H9 (cell line): ENCODE data around the gene DIP2A. TPM values are rescaled to one million over a fixed set of nuclear protein-coding genes. Genes with fewer than 3 reads are reported as not detected.

Source experiments
- DNase-seq: peaks from one replicate; pipeline ENCODE4 v3.0.0-alpha.2; 2017
- H2AFZ ChIP-seq: one replicate; pipeline ENCODE4 v1.6.1; 2013; ENCODE audit warnings: mild to moderate bottlenecking, low read length, control low read depth, moderate library complexity
- H2AK5ac ChIP-seq: 2 replicates; pipeline ENCODE4 v1.6.1; 2013; ENCODE audit warnings: low read length, control low read depth, mixed read lengths; ENCODE audit not compliant: insufficient read length
- H2BK120ac ChIP-seq: one replicate; pipeline ENCODE4 v1.6.1; 2013; ENCODE audit warnings: low read depth, mild to moderate bottlenecking, low read length, control low read depth, inconsistent platforms; ENCODE audit not compliant: poor library complexity, severe bottlenecking
- H2BK12ac ChIP-seq: 2 replicates; pipeline ENCODE4 v1.6.1; 2013; ENCODE audit warnings: low read length, control low read depth, mixed read lengths, low read depth; ENCODE audit not compliant: insufficient read length
- H2BK15ac ChIP-seq: 2 replicates; pipeline ENCODE4 v1.6.1; 2013; ENCODE audit warnings: low read depth, low read length, control low read depth
- H2BK20ac ChIP-seq: one replicate; pipeline ENCODE4 v1.6.1; 2013; ENCODE audit warnings: low read depth, mild to moderate bottlenecking, low read length, control low read depth, inconsistent platforms; ENCODE audit not compliant: poor library complexity, severe bottlenecking
- H2BK5ac ChIP-seq: 2 replicates; pipeline ENCODE4 v1.6.1; 2013; ENCODE audit warnings: low read length, control low read depth, mixed read lengths; ENCODE audit not compliant: insufficient read length
- H3K14ac ChIP-seq: 2 replicates; pipeline ENCODE4 v1.6.1; 2013; ENCODE audit warnings: low read length, control low read depth; ENCODE audit not compliant: insufficient read depth
- H3K18ac ChIP-seq: 2 replicates; pipeline ENCODE4 v1.6.1; 2013; ENCODE audit warnings: low read depth, mild to moderate bottlenecking, mixed read lengths, low read length, control low read depth; ENCODE audit not compliant: insufficient read length
- H3K23ac ChIP-seq: 2 replicates; pipeline ENCODE4 v1.6.1; 2013; ENCODE audit warnings: low read length, control low read depth, mixed read lengths, low read depth; ENCODE audit not compliant: insufficient read length
- H3K23me2 ChIP-seq: 2 replicates; pipeline ENCODE4 v1.6.1; 2013; ENCODE audit warnings: low read depth, mild to moderate bottlenecking, mixed read lengths, low read length, control low read depth; ENCODE audit not compliant: insufficient read length, poor library complexity, severe bottlenecking
- H3K27ac ChIP-seq: 2 replicates; pipeline ENCODE4 v1.5.1; 2013; ENCODE audit warnings: low read length, control low read depth, mixed read lengths, low read depth; ENCODE audit not compliant: insufficient read length
- H3K27me3 ChIP-seq: 2 replicates; pipeline ENCODE4 v1.6.1; 2013; ENCODE audit warnings: low read length, control low read depth, inconsistent platforms; ENCODE audit not compliant: insufficient read depth
- H3K4ac ChIP-seq: 2 replicates; pipeline ENCODE4 v1.6.1; 2013; ENCODE audit warnings: low read depth, mild to moderate bottlenecking, control low read depth, inconsistent platforms, low read length, moderate library complexity
- H3K4me1 ChIP-seq: 2 replicates; pipeline ENCODE4 v1.6.1; 2013; ENCODE audit warnings: low read length, control low read depth, inconsistent platforms; ENCODE audit not compliant: insufficient read depth
- H3K4me2 ChIP-seq: 2 replicates; pipeline ENCODE4 v1.6.1; 2013; ENCODE audit warnings: low read length, control low read depth, mixed read lengths; ENCODE audit not compliant: insufficient read length, insufficient read depth
- H3K56ac ChIP-seq: 2 replicates; pipeline ENCODE4 v1.6.1; 2013; ENCODE audit warnings: low read depth, mild to moderate bottlenecking, mixed read lengths, low read length, control low read depth; ENCODE audit not compliant: insufficient read length
- H3K79me1 ChIP-seq: 2 replicates; pipeline ENCODE4 v1.6.1; 2013; ENCODE audit warnings: low read depth, mild to moderate bottlenecking, moderate library complexity, low read length, control low read depth, inconsistent platforms; ENCODE audit not compliant: insufficient read depth, poor library complexity, severe bottlenecking
- H3K79me2 ChIP-seq: 2 replicates; pipeline ENCODE4 v1.6.1; 2013; ENCODE audit warnings: low read length, control low read depth, inconsistent platforms; ENCODE audit not compliant: insufficient read depth
- H3K9ac ChIP-seq: 2 replicates; pipeline ENCODE4 v1.6.1; 2013; ENCODE audit warnings: low read length, control low read depth, mixed read lengths; ENCODE audit not compliant: insufficient read length; ENCODE audit errors: extremely low read depth
- H3K9me3 ChIP-seq: one replicate; pipeline ENCODE4 v1.6.1; 2013; ENCODE audit warnings: low read depth, low read length, inconsistent platforms; ENCODE audit not compliant: control insufficient read depth
- H3T11ph ChIP-seq: one replicate; pipeline ENCODE4 v1.6.1; 2013; ENCODE audit warnings: mild to moderate bottlenecking, low read length, control low read depth, inconsistent platforms
- H4K20me1 ChIP-seq: one replicate; pipeline ENCODE4 v1.6.1; 2013; ENCODE audit not compliant: control insufficient read depth, insufficient read length, insufficient read depth
- H4K5ac ChIP-seq: 2 replicates; pipeline ENCODE4 v1.6.1; 2013; ENCODE audit warnings: low read depth, mild to moderate bottlenecking, mixed read lengths, low read length, control low read depth; ENCODE audit not compliant: insufficient read length
- H4K8ac ChIP-seq: replicated peaks from 2 replicates; pipeline ENCODE4 v1.6.1; 2013; ENCODE audit warnings: low read length, control low read depth, mixed read lengths, low read depth; ENCODE audit not compliant: insufficient read length
- H4K91ac ChIP-seq: 2 replicates; pipeline ENCODE4 v1.6.1; 2013; ENCODE audit warnings: low read depth, mild to moderate bottlenecking, moderate library complexity, mixed read lengths, low read length, control low read depth; ENCODE audit not compliant: insufficient read length
- H3K27ac Mint-ChIP-seq, 3 experiments: 2 replicates in 2 of 3; 3 replicates in 1 of 3; pipeline ENCODE4 v1.8.0; 2020 to 2021; ENCODE audit warnings: mixed read lengths in 3 of 3, mild to moderate bottlenecking in 1 of 3, moderate library complexity in 1 of 3
- H3K27me3 Mint-ChIP-seq: 2 replicates; pipeline ENCODE4 v1.8.0; 2021; ENCODE audit warnings: low read depth, mild to moderate bottlenecking, moderate library complexity, mixed read lengths
- H3K36me3 Mint-ChIP-seq, 3 experiments: 2 replicates in 2 of 3; 3 replicates in 1 of 3; pipeline ENCODE4 v1.8.0; 2020 to 2021; ENCODE audit warnings: low read depth in 3 of 3, mixed read lengths in 3 of 3; ENCODE audit not compliant: insufficient read depth in 1 of 3
- H3K4me1 Mint-ChIP-seq, 2 experiments: 2 replicates each; pipeline ENCODE4 v1.8.0; 2020; ENCODE audit warnings: mixed read lengths in 2 of 2
- H3K4me3 Mint-ChIP-seq, 2 experiments: 2 replicates in 1 of 2; 3 replicates in 1 of 2; pipeline ENCODE4 v1.8.0; 2020 to 2021; ENCODE audit warnings: mild to moderate bottlenecking in 2 of 2, mixed read lengths in 2 of 2, moderate library complexity in 1 of 2
- H3K9me3 Mint-ChIP-seq, 2 experiments: 2 replicates in 1 of 2; 3 replicates in 1 of 2; pipeline ENCODE4 v1.8.0; 2020; ENCODE audit warnings: mild to moderate bottlenecking in 2 of 2, mixed read lengths in 2 of 2, moderate library complexity in 1 of 2
- CTCF ChIP-seq: fragments of 200-600 bp; sonication (generic); conservative IDR thresholded peaks from 3 replicates; pipeline ENCODE4 v1.8.0; 2021; ENCODE audit warnings: antibody characterized with exemption, mild to moderate bottlenecking
- WGBS: extraction: QIAGEN DNeasy Blood & Tissue Kit; methylation state at CpG from one replicate; pipeline ENCODE4 v1.1.7; 2013; ENCODE audit warnings: missing lambda C conversion rate, low lambda C conversion rate, mixed read lengths; ENCODE audit not compliant: insufficient read length; ENCODE audit errors: extremely low coverage; 5-methylcytosine and 5-hydroxymethylcytosine counted together
- long read RNA-seq: library from polyadenylated mRNA; unstranded; transcript quantifications from one replicate; pipeline ENCODE4 v2.0.0, GENCODE V29; 2020
- total RNA-seq: library from RNA; stranded (reverse); gene quantifications from 2 replicates; pipeline ENCODE4 v1.2.1, GENCODE V29; 2021

DIP2A gene, protein sequence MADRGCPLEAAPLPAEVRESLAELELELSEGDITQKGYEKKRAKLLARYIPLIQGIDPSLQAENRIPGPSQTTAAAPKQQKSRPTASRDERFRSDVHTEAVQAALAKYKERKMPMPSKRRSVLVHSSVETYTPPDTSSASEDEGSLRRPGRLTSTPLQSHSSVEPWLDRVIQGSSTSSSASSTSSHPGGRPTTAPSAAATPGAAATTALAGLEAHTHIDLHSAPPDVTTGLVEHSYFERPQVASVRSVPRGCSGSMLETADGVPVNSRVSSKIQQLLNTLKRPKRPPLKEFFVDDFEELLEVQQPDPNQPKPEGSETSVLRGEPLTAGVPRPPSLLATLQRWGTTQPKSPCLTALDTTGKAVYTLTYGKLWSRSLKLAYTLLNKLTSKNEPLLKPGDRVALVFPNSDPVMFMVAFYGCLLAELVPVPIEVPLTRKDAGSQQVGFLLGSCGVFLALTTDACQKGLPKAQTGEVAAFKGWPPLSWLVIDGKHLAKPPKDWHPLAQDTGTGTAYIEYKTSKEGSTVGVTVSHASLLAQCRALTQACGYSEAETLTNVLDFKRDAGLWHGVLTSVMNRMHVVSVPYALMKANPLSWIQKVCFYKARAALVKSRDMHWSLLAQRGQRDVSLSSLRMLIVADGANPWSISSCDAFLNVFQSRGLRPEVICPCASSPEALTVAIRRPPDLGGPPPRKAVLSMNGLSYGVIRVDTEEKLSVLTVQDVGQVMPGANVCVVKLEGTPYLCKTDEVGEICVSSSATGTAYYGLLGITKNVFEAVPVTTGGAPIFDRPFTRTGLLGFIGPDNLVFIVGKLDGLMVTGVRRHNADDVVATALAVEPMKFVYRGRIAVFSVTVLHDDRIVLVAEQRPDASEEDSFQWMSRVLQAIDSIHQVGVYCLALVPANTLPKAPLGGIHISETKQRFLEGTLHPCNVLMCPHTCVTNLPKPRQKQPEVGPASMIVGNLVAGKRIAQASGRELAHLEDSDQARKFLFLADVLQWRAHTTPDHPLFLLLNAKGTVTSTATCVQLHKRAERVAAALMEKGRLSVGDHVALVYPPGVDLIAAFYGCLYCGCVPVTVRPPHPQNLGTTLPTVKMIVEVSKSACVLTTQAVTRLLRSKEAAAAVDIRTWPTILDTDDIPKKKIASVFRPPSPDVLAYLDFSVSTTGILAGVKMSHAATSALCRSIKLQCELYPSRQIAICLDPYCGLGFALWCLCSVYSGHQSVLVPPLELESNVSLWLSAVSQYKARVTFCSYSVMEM (N-terminal part only)
- total RNA-seq, result 23.0 and 25.2 TPM in 2 replicates
- long read RNA-seq, transcript DIP2A-203 (21 exons, 2,760 nt), result major isoform, 8 of 52 reads
- long read RNA-seq, partial matches to known transcripts, result 21 of 52 reads
- long read RNA-seq, other reads (novel, unspliced or antisense), result 20 of 52 reads

- H2BK15ac ChIP-seq, result no peak within 1 kb of the TSS
- peak; percentile 98 for DNase-seq
- no CpG with 5 or more reads among the region's 91 CpGs for WGBS
- H4K8ac ChIP-seq, result no peak within 1 kb of the TSS
- H3K9me3 ChIP-seq, result no peaks in the 10 kb centered on the region
- peak within 1 kb of the TSS; percentile 90 for H3K14ac ChIP-seq
- no peak within 1 kb of the TSS for H2AFZ ChIP-seq
- no peak within 1 kb of the TSS for H2BK5ac ChIP-seq
- peaks cover 8% of the 10 kb centered on the region for H3K23me2 ChIP-seq
- peaks cover 3 to 30% (median 28%) of the 10 kb centered on the region in 3 experiments for H3K36me3 Mint-ChIP-seq
- no peak within 1 kb of the TSS for H2BK12ac ChIP-seq
- H3T11ph ChIP-seq, result no peak within 1 kb of the TSS
- H3K23ac ChIP-seq, result no peak within 1 kb of the TSS
- H3K4me1 ChIP-seq, result no peaks in the 10 kb centered on the region
- no peaks in the 10 kb centered on the region for H3K27me3 ChIP-seq
- no peak within 1 kb of the TSS for H2BK20ac ChIP-seq
- peak within 1 kb of the TSS; percentile 98 for H3K4me2 ChIP-seq
- TF ChIP-seq CTCF, result peak; percentile 26; the same call in 1 of the 3 replicates
- peak within 1 kb of the TSS; percentile 85 to 95 for H3K4me3 Mint-ChIP-seq
- H3K27ac Mint-ChIP-seq, result peak within 1 kb of the TSS; percentile 95 to 97 (median 95)
- peak within 1 kb of the TSS; percentile 58 for H3K18ac ChIP-seq
- H4K91ac ChIP-seq, result no peak within 1 kb of the TSS
- no peak within 1 kb of the TSS for H3K4ac ChIP-seq
- H3K9me3 Mint-ChIP-seq, result no peaks in the 10 kb centered on the region; a peak in 1 of 5 replicates
- H4K20me1 ChIP-seq, result no peaks in the 10 kb centered on the region
- H3K79me2 ChIP-seq, result no peaks in the 10 kb centered on the region; the same call in 1 of the 2 replicates
- H3K56ac ChIP-seq, result no peak within 1 kb of the TSS
- no peak within 1 kb of the TSS for H4K5ac ChIP-seq
- no peaks in the 10 kb centered on the region for H3K27me3 Mint-ChIP-seq
- no peak within 1 kb of the TSS for H2AK5ac ChIP-seq
- no peak within 1 kb of the TSS for H2BK120ac ChIP-seq
- H3K27ac ChIP-seq, result peak within 1 kb of the TSS; percentile 52
- no peaks in the 10 kb centered on the region for H3K79me1 ChIP-seq
- peaks cover 11 to 21% of the 10 kb centered on the region in 2 experiments for H3K4me1 Mint-ChIP-seq
- H3K9ac ChIP-seq, result peak within 1 kb of the TSS; percentile 86
These were observed at the start of gene DIP2A for GRCh38 chr21:46458315-46459023. TSS of gene DIP2A (plus strand) at chr21:46458891. CDS start at chr21:46459132, 241 bp downstream.
